IPS-18a (cell line): Measurements from ENCODE around the gene CCDC80.

ENCODE experiments used
- H3K27ac ChIP-seq: one replicate; pipeline ENCODE4 v1.5.1; 2013; ENCODE audit warnings: low read length
- H3K27me3 ChIP-seq: one replicate; pipeline ENCODE4 v1.6.1; 2013; ENCODE audit warnings: mild to moderate bottlenecking, low read length; ENCODE audit not compliant: control insufficient read depth, insufficient read depth
- H3K36me3 ChIP-seq: one replicate; pipeline ENCODE4 v1.6.1; 2013; ENCODE audit warnings: low read depth, low read length; ENCODE audit not compliant: control insufficient read depth
- H3K4me1 ChIP-seq: one replicate; pipeline ENCODE4 v1.6.1; 2013; ENCODE audit warnings: low read depth, low read length; ENCODE audit not compliant: control insufficient read depth
- H3K4me3 ChIP-seq: one replicate; pipeline ENCODE4 v1.5.1; 2013; ENCODE audit warnings: low read length
- H3K9ac ChIP-seq: one replicate; pipeline ENCODE4 v1.6.1; 2013; ENCODE audit warnings: mild to moderate bottlenecking, low read length, moderate library complexity
- H3K9me3 ChIP-seq: one replicate; pipeline ENCODE4 v1.6.1; 2013; ENCODE audit warnings: low read depth, low read length; ENCODE audit not compliant: control insufficient read depth

The CCDC80 gene

DNA sequence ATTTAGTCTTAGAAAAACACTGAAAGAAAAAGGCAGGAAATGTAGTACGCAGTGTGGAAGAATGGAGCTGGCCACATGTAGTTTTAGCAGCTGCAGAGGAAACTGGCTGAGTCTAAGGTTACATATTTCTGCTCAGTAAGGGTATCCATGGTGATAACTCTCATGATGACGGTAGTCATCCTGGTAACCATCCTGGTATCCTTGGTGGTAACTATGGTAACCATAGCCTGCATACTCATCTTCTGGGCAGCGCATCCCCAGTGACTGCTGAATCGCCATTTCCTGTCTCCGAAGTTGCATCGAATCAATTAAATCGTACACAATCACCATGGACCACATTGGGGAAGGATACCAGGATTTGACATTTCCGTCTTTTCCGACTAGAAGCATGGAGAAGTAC, 35.7 kb downstream of the CCDC80 start:
- H3K36me3 ChIP-seq = no peaks in the 10 kb centered on the region
- H3K4me3 ChIP-seq = no peak overlapping the region
- H3K27me3 ChIP-seq = no peaks in the 10 kb centered on the region
- H3K4me1 ChIP-seq = no peaks in the 10 kb centered on the region
- no peak overlapping the region for H3K27ac ChIP-seq
- H3K9ac ChIP-seq = no peak overlapping the region
- no peaks in the 10 kb centered on the region for H3K9me3 ChIP-seq

GRCh38 chr3:112604536-112604935, 36.4 kb downstream of the CCDC80 start:
- Histone ChIP-seq H3K36me3 (no peaks in the 10 kb centered on the region), H3K4me1 (no peaks in the 10 kb centered on the region), H3K9ac (no peak overlapping the region), H3K9me3 (no peaks in the 10 kb centered on the region), H3K27me3 (no peaks in the 10 kb centered on the region), H3K27ac (no peak overlapping the region), H3K4me3 (no peak overlapping the region)

DNA sequence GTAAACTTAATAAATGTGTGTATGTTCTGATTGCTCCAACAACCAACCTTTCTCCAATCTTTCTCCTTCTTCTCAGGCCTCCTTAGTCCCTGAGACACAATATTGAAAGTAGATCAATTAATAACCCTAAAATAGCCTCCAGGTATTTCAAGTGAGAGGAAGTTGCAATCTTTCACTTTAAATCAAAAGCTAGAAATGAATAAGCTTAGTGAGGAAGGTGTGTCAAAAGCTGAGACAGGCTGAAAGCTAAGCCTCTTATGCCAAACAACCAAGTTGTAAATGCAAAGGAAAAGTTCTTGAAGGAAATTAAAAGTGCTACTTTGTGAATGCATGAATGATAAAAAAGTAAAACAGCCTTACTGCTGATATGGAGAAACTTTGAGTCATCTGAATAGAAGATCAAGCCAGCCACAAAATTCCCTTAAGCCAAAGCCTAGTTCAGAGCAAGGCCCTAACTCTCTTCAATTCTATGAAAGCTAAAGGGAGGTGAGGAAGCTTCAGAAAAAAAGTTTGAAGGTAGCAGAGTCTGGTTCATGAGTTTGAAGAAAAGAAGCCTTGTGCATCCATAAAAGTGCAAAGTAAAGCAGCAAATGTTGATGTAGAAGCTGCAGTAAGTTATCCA, 38.6 kb downstream of the CCDC80 start:
- H3K36me3 ChIP-seq = no peaks in the 10 kb centered on the region

GRCh38 chr3:112598731-112599130, 42.2 kb downstream of the CCDC80 start:
- H3K27ac ChIP-seq = no peak overlapping the region
- H3K4me3 ChIP-seq = no peak overlapping the region
- peaks cover 4% of the 10 kb centered on the region for H3K36me3 ChIP-seq
- H3K9me3 ChIP-seq = no peaks in the 10 kb centered on the region
- H3K9ac ChIP-seq = no peak overlapping the region
- H3K27me3 ChIP-seq = no peaks in the 10 kb centered on the region
- H3K4me1 ChIP-seq = no peaks in the 10 kb centered on the region

More for the DNA sequence above, 38.6 kb downstream of the CCDC80 start:
- Histone ChIP-seq H3K9ac (no peak overlapping the region), H3K27me3 (no peaks in the 10 kb centered on the region), H3K4me1 (no peaks in the 10 kb centered on the region), H3K9me3 (no peaks in the 10 kb centered on the region), H3K27ac (no peak overlapping the region), H3K4me3 (no peak overlapping the region)

DNA sequence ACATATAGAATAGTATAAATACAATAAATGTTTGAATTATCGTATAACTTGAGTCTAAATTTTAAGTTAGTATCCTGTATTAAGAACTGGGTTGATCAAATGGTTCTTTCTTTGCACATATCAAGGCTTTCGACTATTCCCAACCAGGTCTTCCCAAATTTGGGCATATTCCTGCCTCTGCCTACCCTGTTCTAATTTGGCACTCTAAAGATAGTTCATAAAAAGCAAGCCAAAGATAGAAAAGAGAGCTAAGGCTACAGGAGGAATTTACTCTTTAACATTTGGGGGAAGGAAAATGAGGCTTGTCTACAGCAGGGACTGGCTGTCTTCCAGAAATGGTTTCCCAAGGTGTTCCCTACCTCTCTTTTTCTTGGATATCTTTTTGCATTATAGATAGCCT, 43.0 kb downstream of the CCDC80 start:
- no peak overlapping the region for H3K27ac ChIP-seq
- no peak overlapping the region for H3K4me3 ChIP-seq
- no peaks in the 10 kb centered on the region for H3K9me3 ChIP-seq
- H3K4me1 ChIP-seq = peaks cover 1% of the 10 kb centered on the region
- H3K9ac ChIP-seq = no peak overlapping the region
- H3K36me3 ChIP-seq = peaks cover 4% of the 10 kb centered on the region
- H3K27me3 ChIP-seq = no peaks in the 10 kb centered on the region

- H3K4me1 ChIP-seq = peaks cover 14% of the 10 kb centered on the region
- no peaks in the 10 kb centered on the region for H3K9me3 ChIP-seq
- no peak overlapping the region for H3K9ac ChIP-seq
- no peak overlapping the region for H3K27ac ChIP-seq
- peaks cover 5% of the 10 kb centered on the region for H3K36me3 ChIP-seq
- no peaks in the 10 kb centered on the region for H3K27me3 ChIP-seq
- no peak overlapping the region for H3K4me3 ChIP-seq
Measured at GRCh38 chr3:112594856-112595255, 46.1 kb downstream of the CCDC80 start.

- H3K36me3 ChIP-seq = peaks cover 8% of the 10 kb centered on the region
- H3K27me3 ChIP-seq = no peaks in the 10 kb centered on the region
- no peak overlapping the region for H3K9ac ChIP-seq
- H3K4me1 ChIP-seq = peaks cover 14% of the 10 kb centered on the region
- no peaks in the 10 kb centered on the region for H3K9me3 ChIP-seq
- no peak overlapping the region for H3K27ac ChIP-seq
- H3K4me3 ChIP-seq = no peak overlapping the region
Measured at GRCh38 chr3:112593258-112593657, 47.7 kb downstream of the CCDC80 start.

DNA sequence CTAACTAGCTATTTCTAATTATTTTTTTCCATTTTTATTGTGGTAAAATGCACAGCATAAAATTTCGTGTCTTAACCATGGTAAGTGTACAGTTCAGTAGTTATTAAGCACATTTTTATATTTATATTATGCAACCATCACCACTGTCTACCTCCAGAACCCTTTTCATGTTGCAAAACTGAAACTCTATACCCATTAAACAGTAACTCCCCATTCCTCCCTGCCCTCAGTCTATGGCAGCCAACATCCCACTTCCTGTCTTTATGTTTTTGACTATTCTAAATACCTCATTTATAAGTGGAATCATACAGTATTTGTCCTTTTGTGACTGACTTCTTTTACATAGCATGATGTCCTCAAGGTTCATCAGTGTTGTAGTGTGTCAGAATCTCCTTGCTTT, 53.6 kb downstream of the CCDC80 start:
- Histone ChIP-seq H3K27ac (no peak overlapping the region), H3K9ac (no peak overlapping the region), H3K9me3 (no peaks in the 10 kb centered on the region), H3K4me1 (peaks cover 7% of the 10 kb centered on the region), H3K4me3 (no peak overlapping the region), H3K36me3 (peaks cover 30% of the 10 kb centered on the region), H3K27me3 (no peaks in the 10 kb centered on the region)

DNA sequence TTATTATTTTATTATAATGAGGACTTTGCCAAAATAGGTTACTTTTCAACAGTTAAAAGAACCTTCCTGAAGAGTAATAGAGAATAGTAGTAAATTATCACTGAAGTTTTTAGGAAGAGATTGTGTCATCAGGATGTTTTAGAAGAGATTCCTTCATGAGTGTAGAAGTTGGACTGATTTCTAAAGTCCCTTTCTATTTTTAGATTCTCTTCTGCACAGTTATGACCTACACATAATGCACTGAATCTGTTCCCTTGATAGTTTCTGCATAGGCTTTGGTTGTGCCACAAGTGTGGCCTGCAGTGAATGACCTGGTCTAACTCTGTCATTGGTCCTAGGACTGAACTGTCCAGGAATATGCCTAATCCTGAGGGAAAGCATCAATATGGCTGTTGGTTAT, 55.2 kb downstream of the CCDC80 start:
- H3K36me3 ChIP-seq = peaks cover 30% of the 10 kb centered on the region
- H3K9me3 ChIP-seq = no peaks in the 10 kb centered on the region
- no peaks in the 10 kb centered on the region for H3K4me1 ChIP-seq
- no peak overlapping the region for H3K4me3 ChIP-seq
- H3K27me3 ChIP-seq = no peaks in the 10 kb centered on the region
- H3K27ac ChIP-seq = no peak overlapping the region
- H3K9ac ChIP-seq = no peak overlapping the region

DNA sequence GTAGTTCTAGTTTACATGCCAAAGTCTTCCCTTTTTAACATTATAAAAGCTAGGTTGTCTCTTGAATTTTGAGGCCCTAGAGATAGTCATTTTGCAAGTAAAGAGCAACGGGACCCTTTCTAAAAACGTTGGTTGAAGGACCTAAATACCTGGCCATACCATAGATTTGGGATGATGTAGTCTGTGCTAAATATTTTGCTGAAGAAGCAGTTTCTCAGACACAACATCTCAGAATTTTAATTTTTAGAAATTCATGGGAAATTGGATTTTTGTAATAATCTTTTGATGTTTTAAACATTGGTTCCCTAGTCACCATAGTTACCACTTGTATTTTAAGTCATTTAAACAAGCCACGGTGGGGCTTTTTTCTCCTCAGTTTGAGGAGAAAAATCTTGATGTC, 57.8 kb downstream of the CCDC80 start:
- Histone ChIP-seq H3K36me3 (peaks cover 35% of the 10 kb centered on the region), H3K4me1 (no peaks in the 10 kb centered on the region), H3K27me3 (no peaks in the 10 kb centered on the region), H3K9ac (no peak overlapping the region), H3K9me3 (no peaks in the 10 kb centered on the region), H3K27ac (no peak overlapping the region), H3K4me3 (no peak overlapping the region)

- Histone ChIP-seq H3K27ac (no peak overlapping the region), H3K9me3 (no peaks in the 10 kb centered on the region), H3K4me3 (no peak overlapping the region), H3K36me3 (peaks cover 35% of the 10 kb centered on the region), H3K9ac (no peak overlapping the region), H3K4me1 (no peaks in the 10 kb centered on the region), H3K27me3 (no peaks in the 10 kb centered on the region)
Measured at GRCh38 chr3:112582244-112582874, 58.6 kb downstream of the CCDC80 start.

GRCh38 chr3:112579697-112580096, 61.2 kb downstream of the CCDC80 start:
- H3K36me3 ChIP-seq = peaks cover 36% of the 10 kb centered on the region
- no peak overlapping the region for H3K4me3 ChIP-seq
- no peaks in the 10 kb centered on the region for H3K27me3 ChIP-seq
- H3K27ac ChIP-seq = no peak overlapping the region
- no peaks in the 10 kb centered on the region for H3K9me3 ChIP-seq
- H3K4me1 ChIP-seq = no peaks in the 10 kb centered on the region
- H3K9ac ChIP-seq = no peak overlapping the region
